Lower leg skin (tissue), 4 donors: ENCODE data around the gene UNKL. TPM values are rescaled to one million over a fixed set of nuclear protein-coding genes. Genes with fewer than 3 reads are reported as not detected.

Experiments used
- DNase-seq, 2 donors: peaks; one replicate each; pipeline ENCODE4 v3.0.0-alpha.2; 2019; ENCODE audit warnings: low spot score in 2 of 2
- H3K4me3 ChIP-seq: fragments of 200-600 bp; sonication (generic); 2 replicates; pipeline ENCODE4 v1.5.1; 2017; ENCODE audit warnings: mild to moderate bottlenecking, low read depth; ENCODE audit not compliant: poor library complexity, severe bottlenecking
- CTCF ChIP-seq, 3 donors: fragments of 450-650 bp; IDR thresholded peaks; one replicate each; pipeline ENCODE4 v1.5.1; 2016; ENCODE audit warnings: antibody characterized with exemption in 3 of 3, mild to moderate bottlenecking in 3 of 3, moderate library complexity in 2 of 3
- POLR2A ChIP-seq, 2 donors: fragments of 450-650 bp; IDR thresholded peaks; one replicate each; pipeline ENCODE4 v1.6.1; 2016 to 2017; ENCODE audit warnings: antibody characterized with exemption in 2 of 2, mild to moderate bottlenecking in 1 of 2, moderate library complexity in 1 of 2
- WGBS, 2 donors: methylation state at CpG; one replicate each; pipeline ENCODE4 v1.1.5; 2018; 5-methylcytosine and 5-hydroxymethylcytosine counted together
- intact Hi-C: fragments of 100-400 bp; cut with DNase I; formaldehyde crosslinking; loops from one replicate; pipeline ENCODE4 v1.15.0; 2023; ENCODE audit warnings: low total_unique reads
- total RNA-seq, 4 donors: library from RNA; depleted of rRNA; stranded (reverse); fragments of >200 nt; gene quantifications; one replicate each; pipeline ENCODE4 v1.1.0, GENCODE V29; 2016

The UNKL gene
- total RNA-seq, 4 donors from 2014 or later: 25.7 to 63.4 (median 36.6) TPM

- intact Hi-C loops: no loop called here
- TF ChIP-seq POLR2A (IDR thresholded peaks at IDR 0.05): no peak
- TF ChIP-seq CTCF (IDR thresholded peaks at IDR 0.05): no peak
- H3K4me3 ChIP-seq: no peak overlapping the region
- 95 to 96% methylated on average over 16 to 17 of the region's 21 CpGs for WGBS, 2 donors
- DNase-seq: no peak
Observed at GRCh38 chr16:1393613-1394176, 20.8 kb downstream of the UNKL start.

GRCh38 chr16:1392826-1393225, 21.7 kb downstream of the UNKL start:
- TF ChIP-seq CTCF (IDR thresholded peaks at IDR 0.05) (no peak), POLR2A (IDR thresholded peaks at IDR 0.05) (no peak)
- no peak for DNase-seq
- no peak overlapping the region for H3K4me3 ChIP-seq
- 94 to 95% methylated on average over 17 of the region's 17 CpGs for WGBS, 2 donors
- intact Hi-C loops: no loop called here

- no peak for TF ChIP-seq POLR2A (IDR thresholded peaks at IDR 0.05)
- TF ChIP-seq CTCF (IDR thresholded peaks at IDR 0.05): no peak
- intact Hi-C loops: no loop called here
- WGBS, 2 donors: 83 to 85% methylated on average over 28 of the region's 28 CpGs
- no peak overlapping the region for H3K4me3 ChIP-seq
- DNase-seq: no peak
Observed at GRCh38 chr16:1390239-1390779, 24.2 kb downstream of the UNKL start.

GRCh38 chr16:1389762-1390161, 24.7 kb downstream of the UNKL start:
- intact Hi-C loops: no loop called here
- WGBS, 2 donors: 95 to 96% methylated on average over 6 to 7 of the region's 7 CpGs
- no peak overlapping the region for H3K4me3 ChIP-seq
- DNase-seq: no peak
- no peak for TF ChIP-seq POLR2A (IDR thresholded peaks at IDR 0.05)
- no peak for TF ChIP-seq CTCF (IDR thresholded peaks at IDR 0.05)

- intact Hi-C loops: no loop called here
- no peak overlapping the region for H3K4me3 ChIP-seq
- WGBS, 2 donors: 83 to 91% methylated on average over 13 to 16 of the region's 16 CpGs
- TF ChIP-seq POLR2A (IDR thresholded peaks at IDR 0.05) (no peak), CTCF (IDR thresholded peaks at IDR 0.05) (no peak)
- no peak for DNase-seq
Observed at GRCh38 chr16:1387331-1387730, 27.2 kb downstream of the UNKL start.

GRCh38 chr16:1385232-1385631, 29.3 kb downstream of the UNKL start:
- 96 to 98% methylated on average over 39 of the region's 39 CpGs for WGBS, 2 donors
- TF ChIP-seq POLR2A (IDR thresholded peaks at IDR 0.05): no peak
- no peak for TF ChIP-seq CTCF (IDR thresholded peaks at IDR 0.05)
- intact Hi-C loops: no loop called here
- DNase-seq: no peak
- no peak overlapping the region for H3K4me3 ChIP-seq
